Aorta (tissue), 5 donors: ENCODE data around the gene CCDC57. TPM values are rescaled to one million over a fixed set of nuclear protein-coding genes. Genes with fewer than 3 reads are reported as not detected.

Experiments used
- ATAC-seq: fragments of 200-7000 bp; cut with Tn5 transposase; one replicate; pipeline ENCODE4 v1.9.1; 2022; ENCODE audit warnings: moderate library complexity; ENCODE audit not compliant: low FRiP score
- DNase-seq, 2 donors: peaks; one replicate each; pipeline ENCODE4 v3.0.0-alpha.2; 2020
- H3K27ac ChIP-seq, 2 donors: one replicate each; pipeline ENCODE4 v1.5.1; 2013; ENCODE audit warnings: low read length in 2 of 2, mild to moderate bottlenecking in 2 of 2, moderate library complexity in 2 of 2, control low read depth in 1 of 2, inconsistent platforms in 1 of 2, low read depth in 1 of 2
- H3K27me3 ChIP-seq, 2 donors: one replicate each; pipeline ENCODE4 v1.6.1; 2013; ENCODE audit warnings: control low read depth in 1 of 2, low read length in 1 of 2, mild to moderate bottlenecking in 1 of 2, moderate library complexity in 1 of 2; ENCODE audit not compliant: insufficient read depth in 2 of 2, control insufficient read depth in 1 of 2
- H3K36me3 ChIP-seq, 2 donors: one replicate each; pipeline ENCODE4 v1.6.1; 2013; ENCODE audit warnings: control low read depth in 1 of 2, low read length in 1 of 2, mild to moderate bottlenecking in 1 of 2; ENCODE audit not compliant: insufficient read depth in 2 of 2, control insufficient read depth in 1 of 2
- H3K4me1 ChIP-seq, 2 donors: one replicate each; pipeline ENCODE4 v1.6.1; 2013; ENCODE audit warnings: low read length in 2 of 2, control low read depth in 1 of 2, mild to moderate bottlenecking in 1 of 2, moderate library complexity in 1 of 2; ENCODE audit not compliant: insufficient read depth in 2 of 2, control insufficient read depth in 1 of 2
- H3K4me3 ChIP-seq, 2 donors: one replicate each; pipeline ENCODE4 v1.5.1; 2013; ENCODE audit warnings: low read length in 2 of 2, control low read depth in 1 of 2, mild to moderate bottlenecking in 1 of 2
- H3K9me3 ChIP-seq: one replicate; pipeline ENCODE4 v1.6.1; 2013; ENCODE audit warnings: mild to moderate bottlenecking, low read length; ENCODE audit not compliant: control insufficient read depth
- WGBS, 2 donors: extraction: QIAGEN DNeasy Blood & Tissue Kit; methylation state at CpG; one replicate each; pipeline ENCODE4 v1.1.7; 2013; 5-methylcytosine and 5-hydroxymethylcytosine counted together
- intact Hi-C, 2 donors: fragments of 100-400 bp; cut with DNase I; formaldehyde crosslinking; loops; one replicate each; pipeline versions ENCODE4 v1.14.2 to v1.15.0; 2022
- polyA plus RNA-seq, 2 donors: library from polyadenylated mRNA; stranded (reverse); fragments of 200-250 nt; gene quantifications; one replicate each; pipeline ENCODE4 v1.2.3, GENCODE V29; 2013
- total RNA-seq, 2 donors: library from RNA; stranded (reverse); fragmentation: NEBNext Ultra II Directional; extraction: Animal tissue kit (Norgen Biotek cat#: 25700); gene quantifications; one replicate each; pipeline ENCODE4 v1.2.1, GENCODE V29; 2021
- donor health status: healthy with polysubstance abuse.
- donor health status: Bipolar disorder and iron deficiency.
- donor health status: DM: no; HTN: no; CAD: no.
- donor health status: DM: no; HTN: no; CAD: no.
- donor health status: DM: yes; HTN: yes; CAD: no.

CCDC57 gene
- total and polyA plus RNA-seq, 4 donors: 17.8 to 145 (median 42.3) TPM

DNA sequence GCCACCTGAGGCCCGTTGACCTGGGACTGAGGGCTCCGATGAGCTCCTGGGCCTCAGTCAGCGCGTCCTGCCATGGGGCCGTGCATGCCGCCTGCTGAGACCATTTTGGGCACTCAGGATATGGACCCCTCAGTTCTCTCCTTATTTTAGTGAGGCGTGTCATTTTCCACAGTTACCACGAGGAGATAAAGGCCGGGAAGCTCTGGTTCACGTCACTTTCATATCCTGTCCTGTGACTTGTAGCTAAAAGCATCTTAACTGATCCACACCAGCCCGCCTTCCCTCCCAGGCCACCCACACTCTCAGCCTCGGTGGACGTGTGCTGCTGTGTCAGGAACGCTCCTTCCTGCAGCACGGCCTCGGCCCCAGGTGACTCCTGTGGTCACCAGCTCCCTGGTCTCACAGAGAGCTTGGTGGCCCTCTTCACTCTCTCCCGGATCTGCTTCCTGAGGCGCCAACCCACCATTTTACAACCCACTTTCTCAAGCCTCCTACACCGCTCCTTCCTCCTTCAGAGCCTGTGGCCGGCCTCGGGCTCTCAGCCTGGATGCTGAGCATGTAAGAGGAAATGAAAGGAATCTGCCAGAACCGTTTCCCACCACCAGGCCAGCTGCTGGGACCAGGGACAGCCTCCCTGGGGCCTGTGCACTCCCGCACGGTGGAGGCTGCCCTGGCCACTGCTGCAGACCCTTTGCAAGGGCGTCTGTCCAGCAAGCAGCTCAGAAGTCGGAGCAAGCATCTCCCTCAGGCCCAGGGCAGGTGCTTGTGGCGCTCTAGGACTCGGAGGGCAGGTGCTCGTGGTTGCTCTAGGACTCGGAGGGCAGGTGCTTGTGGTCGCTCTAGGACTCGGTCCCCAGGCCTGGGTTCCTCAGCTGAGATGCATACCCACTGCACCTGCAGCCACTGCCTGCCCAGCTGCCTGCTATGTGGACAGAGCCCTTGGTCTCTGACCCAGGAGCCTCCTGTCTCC is 90.7 kb downstream of the CCDC57 start:
- ATAC-seq: no peak
- intact Hi-C loops: no loop called here

DNA sequence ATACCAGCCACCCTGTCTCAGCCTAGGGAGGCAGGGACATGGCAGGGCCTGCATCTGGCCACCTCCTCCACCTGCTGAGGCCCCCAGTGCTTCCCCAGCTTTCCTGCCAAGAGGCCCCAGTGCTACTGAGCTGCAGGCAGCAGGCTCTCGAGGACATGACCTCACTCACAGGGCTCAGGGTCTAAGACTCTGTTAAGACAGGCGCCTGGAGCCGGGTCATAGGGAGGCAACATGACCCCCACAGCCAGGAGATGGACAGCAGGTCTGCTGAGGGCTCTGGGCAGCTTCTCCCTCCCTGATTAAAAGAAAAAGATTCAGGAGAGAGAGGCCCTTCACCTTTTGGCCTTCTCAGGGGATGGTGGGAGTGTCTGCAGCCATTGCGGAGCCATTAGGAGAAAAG is 91.4 kb downstream of the CCDC57 start:
- DNase-seq (no peak), ATAC-seq (no peak)
- H3K4me3 ChIP-seq: no peak overlapping the region
- H3K36me3 ChIP-seq: no peaks in the 10 kb centered on the region
- no peaks in the 10 kb centered on the region for H3K27me3 ChIP-seq
- H3K9me3 ChIP-seq: no peaks in the 10 kb centered on the region
- 89 to 95% methylated on average over 4 of the region's 4 CpGs for WGBS, 2 donors
- no peak overlapping the region for H3K27ac ChIP-seq
- no peaks in the 10 kb centered on the region for H3K4me1 ChIP-seq
- intact Hi-C loops: no loop called here

More for the DNA sequence above, 90.7 kb downstream of the CCDC57 start:
- no peaks in the 10 kb centered on the region for H3K9me3 ChIP-seq
- no peak for DNase-seq
- H3K4me3 ChIP-seq: no peak overlapping the region
- WGBS, 2 donors: 88% methylated on average over 32 of the region's 32 CpGs
- H3K36me3 ChIP-seq: no peaks in the 10 kb centered on the region
- no peaks in the 10 kb centered on the region for H3K27me3 ChIP-seq
- H3K27ac ChIP-seq: no peak overlapping the region
- no peaks in the 10 kb centered on the region for H3K4me1 ChIP-seq

DNA sequence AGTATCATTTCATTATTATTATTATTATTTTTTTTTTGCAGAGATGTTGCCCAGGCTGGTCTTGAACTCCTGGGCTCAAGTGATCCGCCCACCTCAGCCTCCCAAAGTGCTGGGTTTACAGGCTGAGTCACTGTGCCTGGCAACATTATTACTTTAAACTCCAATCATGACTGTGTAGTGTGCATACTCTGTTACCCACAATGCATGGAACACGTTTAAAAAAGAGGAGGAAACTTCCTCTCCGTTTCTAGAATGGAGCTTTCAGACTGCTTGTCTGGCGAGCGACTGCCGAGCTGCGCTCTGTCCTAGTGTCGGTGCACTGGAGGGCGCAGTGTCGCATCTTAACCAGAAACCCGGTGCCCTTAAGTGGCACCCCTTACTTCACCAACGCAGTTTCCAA is 92.5 kb downstream of the CCDC57 start:
- Histone ChIP-seq H3K27ac (no peak overlapping the region), H3K4me3 (no peak overlapping the region), H3K27me3 (no peaks in the 10 kb centered on the region), H3K36me3 (no peaks in the 10 kb centered on the region), H3K9me3 (no peaks in the 10 kb centered on the region), H3K4me1 (no peaks in the 10 kb centered on the region)
- DNase-seq (no peak), ATAC-seq (no peak)
- 73 to 75% methylated on average over 12 of the region's 12 CpGs for WGBS, 2 donors
- intact Hi-C loops: no loop called here

DNA sequence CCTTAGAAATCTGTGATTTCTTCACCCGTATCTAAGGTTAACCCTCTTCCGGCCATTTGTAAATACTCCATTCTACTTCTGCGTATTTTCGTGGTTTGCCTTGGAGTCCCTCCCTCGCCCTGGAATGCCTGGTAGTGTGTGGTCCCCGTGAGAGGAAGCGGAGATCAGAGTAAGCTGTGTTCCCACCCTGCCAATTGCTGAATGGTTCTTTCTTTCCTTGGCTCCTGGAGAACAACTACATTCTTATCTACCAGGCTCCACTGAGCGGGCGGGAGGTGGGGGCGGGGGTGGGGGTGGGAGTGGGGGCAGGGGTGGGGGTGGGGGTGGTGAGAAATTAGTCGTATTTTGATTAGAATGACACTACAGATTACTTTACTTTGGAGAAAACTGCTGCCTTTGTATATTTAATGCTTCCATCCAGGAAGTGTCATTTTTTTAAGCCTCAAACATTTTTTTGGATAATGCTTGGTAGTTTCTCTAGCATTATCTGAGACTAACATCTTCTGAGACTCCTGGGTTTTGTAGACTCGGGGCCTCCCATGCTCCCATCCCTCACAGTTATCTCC is 93.7 kb downstream of the CCDC57 start:
- ATAC-seq: no peak
- 15 to 32% methylated on average over 12 of the region's 12 CpGs for WGBS, 2 donors
- Histone ChIP-seq H3K27me3 (no peaks in the 10 kb centered on the region), H3K4me1 (no peaks in the 10 kb centered on the region), H3K9me3 (no peaks in the 10 kb centered on the region), H3K27ac (no peak overlapping the region), H3K36me3 (no peaks in the 10 kb centered on the region), H3K4me3 (no peak overlapping the region)
- intact Hi-C loops: no loop called here
- no peak for DNase-seq

DNA sequence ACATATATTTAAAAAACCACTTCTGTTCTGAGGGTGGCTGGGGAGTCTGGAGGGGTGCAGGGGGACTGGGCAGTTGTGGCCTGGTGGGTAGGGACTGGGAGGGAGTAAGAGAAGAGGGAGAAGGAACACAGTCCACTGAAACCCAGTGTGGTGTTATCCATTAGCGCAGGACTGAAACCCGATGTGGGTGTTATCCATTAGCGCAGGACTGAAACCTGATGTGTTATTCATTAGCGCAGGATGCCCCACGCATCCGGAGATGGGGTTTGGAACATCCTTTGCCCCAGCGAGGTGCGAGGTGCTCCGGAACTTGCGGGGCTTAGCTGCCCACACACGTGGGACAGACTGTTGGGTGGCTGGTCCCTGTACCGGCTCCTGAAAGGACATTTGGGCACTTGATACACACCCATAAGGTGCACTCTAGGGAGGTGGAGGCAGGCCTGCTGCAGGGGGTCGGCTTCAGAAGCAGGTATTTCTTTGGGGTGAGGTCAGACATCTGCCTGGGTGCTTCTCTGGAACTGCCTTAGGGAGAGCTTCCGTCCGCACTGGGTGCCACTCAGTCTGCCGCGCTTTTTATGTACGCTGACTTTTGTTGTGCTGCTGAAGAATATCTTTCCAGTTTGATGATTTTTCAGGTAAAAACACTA is 94.4 kb downstream of the CCDC57 start:
- intact Hi-C loops: no loop called here
- DNase-seq: no peak
- no peak overlapping the region for H3K4me3 ChIP-seq
- 79 to 86% methylated on average over 18 of the region's 18 CpGs for WGBS, 2 donors
- H3K27ac ChIP-seq: no peak overlapping the region
- H3K9me3 ChIP-seq: no peaks in the 10 kb centered on the region
- H3K36me3 ChIP-seq: no peaks in the 10 kb centered on the region
- H3K27me3 ChIP-seq: no peaks in the 10 kb centered on the region
- ATAC-seq: no peak
- no peaks in the 10 kb centered on the region for H3K4me1 ChIP-seq

DNA sequence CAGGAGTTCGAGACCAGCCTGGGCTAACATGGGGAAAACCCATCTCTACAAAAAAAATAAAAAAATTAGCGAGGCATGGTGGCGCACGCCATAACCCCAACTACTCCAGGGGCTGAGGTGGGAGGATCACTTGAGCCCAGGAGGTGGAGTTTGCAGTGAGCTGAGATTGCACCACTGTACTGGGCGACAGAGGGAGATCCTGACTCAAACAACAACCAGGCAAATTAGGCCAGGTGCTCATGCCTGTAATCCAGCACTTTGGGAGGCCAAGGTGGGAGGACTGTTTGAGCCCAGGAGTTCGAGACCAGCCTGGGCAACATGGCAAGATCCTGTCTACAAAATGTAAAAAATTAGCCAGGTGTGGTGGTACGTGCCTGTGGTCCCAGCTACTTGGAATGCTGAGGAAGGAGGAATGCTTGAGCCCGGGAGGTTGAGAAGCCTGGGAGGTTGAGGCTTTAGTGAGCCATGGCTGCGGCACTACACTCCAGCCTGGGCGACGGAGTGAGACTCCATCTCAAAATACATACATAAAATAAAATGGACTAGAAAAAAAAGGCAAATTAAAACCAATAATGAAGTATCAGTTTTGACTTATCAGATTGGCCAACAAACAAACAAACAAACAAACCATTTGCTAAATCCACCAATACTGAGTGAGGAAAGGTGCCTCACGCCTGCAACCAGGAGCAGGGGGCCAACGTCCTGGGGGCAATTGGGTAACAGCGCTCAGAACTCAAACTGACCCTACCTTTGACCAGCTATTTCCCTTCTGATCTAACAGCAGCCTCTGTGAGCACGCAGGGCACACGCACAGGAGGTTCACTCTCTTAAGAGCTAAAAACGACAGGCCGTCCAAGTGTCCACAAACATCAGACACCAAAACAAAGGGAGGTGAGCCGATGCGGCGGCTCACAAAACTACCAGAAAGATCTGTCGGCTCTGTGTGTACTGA is 95.2 kb downstream of the CCDC57 start:
- intact Hi-C loops: no loop called here
- no peak overlapping the region for H3K4me3 ChIP-seq
- ATAC-seq (no peak), DNase-seq (no peak)
- no peaks in the 10 kb centered on the region for H3K36me3 ChIP-seq
- no peaks in the 10 kb centered on the region for H3K27me3 ChIP-seq
- no peaks in the 10 kb centered on the region for H3K9me3 ChIP-seq
- H3K27ac ChIP-seq: no peak overlapping the region
- 94 to 95% methylated on average over 22 of the region's 22 CpGs for WGBS, 2 donors
- no peaks in the 10 kb centered on the region for H3K4me1 ChIP-seq

DNA sequence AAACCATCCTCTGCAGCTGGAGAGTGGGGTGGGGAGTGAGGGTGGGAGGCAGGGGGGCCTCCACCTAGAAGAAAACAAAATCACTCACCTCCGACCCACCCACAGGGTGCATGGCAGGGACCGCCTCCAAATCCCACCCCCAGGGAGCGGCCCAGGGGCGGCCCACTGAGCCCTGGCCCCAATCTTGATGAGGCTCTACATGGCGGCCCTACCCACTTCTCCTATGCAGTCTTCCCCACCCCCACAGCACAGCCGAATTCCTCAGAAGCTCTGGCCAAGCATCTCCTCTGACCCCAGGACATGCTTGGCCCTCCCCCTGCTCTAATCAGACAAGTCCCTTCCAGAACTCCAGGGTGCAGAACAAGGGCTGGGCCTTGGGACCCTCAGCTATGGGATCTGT is 96.4 kb downstream of the CCDC57 start:
- Histone ChIP-seq H3K27ac (no peak overlapping the region), H3K4me1 (no peaks in the 10 kb centered on the region), H3K36me3 (no peaks in the 10 kb centered on the region), H3K4me3 (no peak overlapping the region), H3K9me3 (no peaks in the 10 kb centered on the region), H3K27me3 (no peaks in the 10 kb centered on the region)
- WGBS, 2 donors: 80 to 89% methylated on average over 6 of the region's 6 CpGs
- intact Hi-C loops: no loop called here
- no peak for DNase-seq
- ATAC-seq: no peak

DNA sequence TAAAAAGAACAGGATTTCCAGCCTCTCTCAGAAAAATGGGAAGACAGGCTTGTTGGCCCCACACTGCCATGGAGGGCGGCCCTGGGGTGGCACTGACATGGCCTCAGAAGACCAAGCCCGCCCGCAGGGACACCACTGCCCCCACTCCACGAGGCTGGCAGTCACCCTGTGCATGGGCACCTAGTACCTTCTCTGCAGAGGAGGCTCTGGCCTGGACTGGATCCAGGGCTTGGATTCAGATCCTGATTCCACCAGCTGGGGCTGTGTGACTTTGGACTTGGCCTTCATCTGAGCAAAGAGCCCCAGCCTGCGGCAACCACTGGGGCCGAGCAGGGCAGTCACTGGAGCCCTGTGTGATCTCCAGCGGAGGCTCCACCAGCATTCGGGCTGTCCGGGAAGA is 97.8 kb downstream of the CCDC57 start:
- Histone ChIP-seq H3K4me3 (no peak overlapping the region), H3K9me3 (no peaks in the 10 kb centered on the region), H3K27me3 (no peaks in the 10 kb centered on the region), H3K4me1 (no peaks in the 10 kb centered on the region), H3K27ac (no peak overlapping the region), H3K36me3 (no peaks in the 10 kb centered on the region)
- WGBS, 2 donors: 86 to 93% methylated on average over 9 of the region's 9 CpGs
- ATAC-seq: no peak
- intact Hi-C loops: no loop called here
- no peak for DNase-seq
